ENCODE measurements around the gene TRAPPC3. TPM values are rescaled to one million over a fixed set of nuclear protein-coding genes. Genes with fewer than 3 reads are reported as not detected.

The TRAPPC3 gene
- total RNA-seq, 1 experiment from 2014 or later = 64.6 TPM

DNA sequence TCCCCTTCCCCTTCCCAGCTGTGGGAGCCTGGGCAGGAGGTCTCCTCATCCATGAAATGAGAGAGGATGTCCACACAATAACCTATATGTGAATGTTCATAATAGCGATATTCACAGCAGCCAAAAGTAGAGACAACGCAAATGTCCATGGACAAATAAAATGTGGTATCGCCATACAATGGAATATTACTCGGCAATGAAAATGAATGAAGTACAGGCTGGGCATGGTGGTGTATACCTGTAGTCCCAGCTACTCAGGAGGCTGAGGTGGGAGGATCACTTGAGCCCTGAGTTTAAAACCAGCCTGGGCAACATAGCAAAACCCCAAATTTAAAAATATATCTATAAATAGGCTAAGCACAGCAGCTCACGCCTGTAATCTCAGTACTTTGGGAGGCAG lies 47.7 kb downstream of the TRAPPC3 start:
- POLR2A ChIA-PET = no interaction called here
- no TSS peak for BruUV-seq (replicated peaks)

More for the DNA sequence above, 47.7 kb downstream of the TRAPPC3 start:
- TF ChIP-seq YY1 (IDR thresholded peaks at IDR 0.05; ENCODE audit: extremely low read depth, insufficient replicate concordance, low read depth, low read length) (no peak), TCF7L2 (IDR thresholded peaks at IDR 0.05; ENCODE audit: borderline replicate concordance, extremely low read depth, insufficient read depth, insufficient read length) (no peak), ELF1 (IDR thresholded peaks at IDR 0.05; ENCODE audit: borderline replicate concordance, low read depth) (no peak), CBX3 (IDR thresholded peaks at IDR 0.05; ENCODE audit: low read depth) (no peak), SIN3A (IDR thresholded peaks at IDR 0.05; ENCODE audit: low read depth) (no peak), SP1 (IDR thresholded peaks at IDR 0.05; ENCODE audit: low read depth) (no peak), RAD21 (IDR thresholded peaks at IDR 0.05; ENCODE audit: low read depth) (no peak), CEBPB (IDR thresholded peaks at IDR 0.05; ENCODE audit: low read depth) (no peak)
- TF ChIP-seq, protein P1, sequence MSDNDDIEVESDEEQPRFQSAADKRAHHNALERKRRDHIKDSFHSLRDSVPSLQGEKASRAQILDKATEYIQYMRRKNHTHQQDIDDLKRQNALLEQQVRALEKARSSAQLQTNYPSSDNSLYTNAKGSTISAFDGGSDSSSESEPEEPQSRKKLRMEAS (IDR thresholded peaks at IDR 0.05) = no peak
- TF ChIP-seq, protein P2, sequence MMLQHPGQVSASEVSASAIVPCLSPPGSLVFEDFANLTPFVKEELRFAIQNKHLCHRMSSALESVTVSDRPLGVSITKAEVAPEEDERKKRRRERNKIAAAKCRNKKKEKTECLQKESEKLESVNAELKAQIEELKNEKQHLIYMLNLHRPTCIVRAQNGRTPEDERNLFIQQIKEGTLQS (IDR thresholded peaks at IDR 0.05) = no peak
- TF ChIP-seq, protein P3, sequence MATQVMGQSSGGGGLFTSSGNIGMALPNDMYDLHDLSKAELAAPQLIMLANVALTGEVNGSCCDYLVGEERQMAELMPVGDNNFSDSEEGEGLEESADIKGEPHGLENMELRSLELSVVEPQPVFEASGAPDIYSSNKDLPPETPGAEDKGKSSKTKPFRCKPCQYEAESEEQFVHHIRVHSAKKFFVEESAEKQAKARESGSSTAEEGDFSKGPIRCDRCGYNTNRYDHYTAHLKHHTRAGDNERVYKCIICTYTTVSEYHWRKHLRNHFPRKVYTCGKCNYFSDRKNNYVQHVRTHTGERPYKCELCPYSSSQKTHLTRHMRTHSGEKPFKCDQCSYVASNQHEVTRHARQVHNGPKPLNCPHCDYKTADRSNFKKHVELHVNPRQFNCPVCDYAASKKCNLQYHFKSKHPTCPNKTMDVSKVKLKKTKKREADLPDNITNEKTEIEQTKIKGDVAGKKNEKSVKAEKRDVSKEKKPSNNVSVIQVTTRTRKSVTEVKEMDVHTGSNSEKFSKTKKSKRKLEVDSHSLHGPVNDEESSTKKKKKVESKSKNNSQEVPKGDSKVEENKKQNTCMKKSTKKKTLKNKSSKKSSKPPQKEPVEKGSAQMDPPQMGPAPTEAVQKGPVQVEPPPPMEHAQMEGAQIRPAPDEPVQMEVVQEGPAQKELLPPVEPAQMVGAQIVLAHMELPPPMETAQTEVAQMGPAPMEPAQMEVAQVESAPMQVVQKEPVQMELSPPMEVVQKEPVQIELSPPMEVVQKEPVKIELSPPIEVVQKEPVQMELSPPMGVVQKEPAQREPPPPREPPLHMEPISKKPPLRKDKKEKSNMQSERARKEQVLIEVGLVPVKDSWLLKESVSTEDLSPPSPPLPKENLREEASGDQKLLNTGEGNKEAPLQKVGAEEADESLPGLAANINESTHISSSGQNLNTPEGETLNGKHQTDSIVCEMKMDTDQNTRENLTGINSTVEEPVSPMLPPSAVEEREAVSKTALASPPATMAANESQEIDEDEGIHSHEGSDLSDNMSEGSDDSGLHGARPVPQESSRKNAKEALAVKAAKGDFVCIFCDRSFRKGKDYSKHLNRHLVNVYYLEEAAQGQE (IDR thresholded peaks at IDR 0.05; ENCODE audit: low read depth) = no peak
- no peak overlapping the region for H2AFZ ChIP-seq (ENCODE audit: low read depth, low read length, poor library complexity, severe bottlenecking)
- CTCF ChIA-PET = interaction anchor here (0.5 to 2.5 kb wide), 3 partner anchors 33 to 184 kb away, joined by 4 to 17 read pairs (median 4); no protein-coding TSS in a partner anchor
- intact Hi-C loops (cut with micrococcal nuclease) = loop anchor here (5.0 to 10.0 kb wide), 2 partner anchors 321 to 453 kb away; no protein-coding TSS in a partner anchor
- no peak overlapping the region for H3K9ac ChIP-seq (ENCODE audit: low read length)
- peaks cover 0 to 22% of the 10 kb centered on the region in 2 experiments; a peak in 2 of 4 replicates for H3K4me1 ChIP-seq (ENCODE audit: control insufficient read depth in 1 of 2, insufficient read depth in 2 of 2, low read length in 2 of 2)
- H3K9me2 ChIP-seq (ENCODE audit: insufficient read depth) = no peaks in the 10 kb centered on the region
- RAD21 ChIA-PET (ENCODE audit: low non-redundant PET in 1 of 2, low total read pairs in 2 of 2, uncharacterized antibody in 2 of 2, unreplicated experiment in 2 of 2) = interaction anchor here in 1 of 2 experiments (2.7 kb wide), 1 partner anchor 33 kb away, joined by 16 read pairs; no protein-coding TSS in a partner anchor
- H3K27me3 ChIP-seq (ENCODE audit: insufficient read depth, low read length) = no peaks in the 10 kb centered on the region
- ATAC-seq (no peak), DNase-seq (ENCODE audit: low read depth, low spot score) (no peak)
- H3K79me2 ChIP-seq (ENCODE audit: insufficient read depth, low read length) = no peaks in the 10 kb centered on the region
- no peaks in the 10 kb centered on the region for H3K36me3 ChIP-seq (ENCODE audit: control insufficient read depth in 1 of 2, insufficient read depth in 2 of 2, low read length in 2 of 2)
- H4K20me1 ChIP-seq (ENCODE audit: insufficient read depth) = no peaks in the 10 kb centered on the region
- no peak overlapping the region for H3K27ac ChIP-seq (ENCODE audit: low read depth, low read length)
- no peaks in the 10 kb centered on the region for H3K9me3 ChIP-seq (ENCODE audit: control insufficient read depth in 1 of 2, insufficient read depth in 1 of 2, low read depth in 1 of 2, low read length in 2 of 2)
- no peak overlapping the region for H3K4me3 ChIP-seq (replicated peaks in 1 of 2; ENCODE audit: low read depth in 1 of 2, low read length in 2 of 2)
- H3K4me2 ChIP-seq (ENCODE audit: low read length) = no peak overlapping the region
